ACHN (cell line): ENCODE measurements around the gene EDN1.
"Not testable (repeated sequence)": the region's sequence is repeated elsewhere in the genome, so short reads cannot be mapped to it uniquely, and the experiment has no call there.

Experiments used
- DNase-seq: peaks from one replicate; pipeline ENCODE4 v3.0.0-alpha.2; 2015
- in situ Hi-C: cut with HindIII; loops from 2 replicates; pipeline ENCODE4 v1.10.0; 2017; ENCODE audit warnings: low sequenced_read_pairs, low pct_ligation_motif_present, low pct_unique_long_range_greater_than_20kb

EDN1 gene

DNA sequence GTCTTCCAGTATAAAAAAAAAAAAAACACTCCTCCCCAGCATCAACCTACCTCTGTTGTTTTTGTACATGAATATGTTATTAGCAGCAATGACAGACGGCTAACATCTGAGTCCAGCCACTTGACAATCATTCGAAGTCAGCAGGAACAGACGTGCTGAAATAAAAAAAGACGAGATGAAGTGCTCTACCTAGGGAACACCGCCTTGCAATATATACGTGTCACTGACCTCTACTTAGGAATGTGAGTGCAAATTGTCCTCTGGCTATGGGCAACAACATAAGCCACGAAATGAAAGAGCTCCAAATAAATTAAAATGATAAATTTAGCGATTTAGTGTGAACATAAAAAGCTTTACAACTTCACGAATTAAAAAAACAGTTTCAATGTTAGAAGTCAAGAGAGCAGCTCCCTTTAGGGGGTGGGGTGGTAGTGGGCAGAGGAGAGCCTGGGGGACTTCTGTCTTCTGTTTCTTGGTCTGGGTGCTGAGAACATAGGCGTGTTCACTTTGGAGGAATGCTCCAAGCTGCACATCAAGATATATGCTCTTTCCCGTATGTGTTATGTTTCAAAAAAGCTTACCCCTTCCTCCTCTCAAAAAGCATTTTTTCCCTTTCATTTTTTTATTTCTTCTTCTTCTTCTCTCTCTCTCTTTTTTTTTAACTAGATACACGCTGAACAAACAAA lies 23.3 kb downstream of the EDN1 start:
- in situ Hi-C loops = no loop called here
- no peak for DNase-seq

DNA sequence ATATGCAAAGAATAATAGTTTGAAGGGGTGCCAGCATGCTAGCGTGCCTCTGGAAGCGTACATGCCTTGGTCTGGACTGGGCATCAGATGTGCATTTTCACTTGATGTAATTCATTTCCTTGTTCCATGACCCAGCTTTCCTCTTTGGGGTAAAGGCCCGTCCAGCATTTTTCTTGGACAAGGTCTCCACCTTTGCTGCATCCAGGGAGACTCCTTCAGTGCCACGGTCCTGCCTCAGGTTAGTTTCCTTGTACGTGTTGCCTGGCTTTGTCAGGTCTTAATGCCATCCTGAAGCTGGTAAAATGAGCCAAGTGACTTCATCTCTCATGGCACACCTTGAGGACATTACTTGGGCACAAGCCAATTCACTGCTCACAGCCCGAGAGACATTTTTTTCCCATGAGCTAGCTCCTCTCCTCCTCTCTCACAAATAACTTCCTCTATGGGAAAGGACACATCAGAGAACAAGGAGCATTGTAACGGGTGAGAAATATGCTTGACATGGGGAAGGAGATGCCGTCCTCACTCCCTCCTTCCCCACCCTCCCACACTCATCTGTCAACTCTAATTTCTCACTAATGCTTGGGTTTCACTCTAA lies 23.9 kb downstream of the EDN1 start:
- in situ Hi-C loops = no loop called here
- no peak for DNase-seq

DNA sequence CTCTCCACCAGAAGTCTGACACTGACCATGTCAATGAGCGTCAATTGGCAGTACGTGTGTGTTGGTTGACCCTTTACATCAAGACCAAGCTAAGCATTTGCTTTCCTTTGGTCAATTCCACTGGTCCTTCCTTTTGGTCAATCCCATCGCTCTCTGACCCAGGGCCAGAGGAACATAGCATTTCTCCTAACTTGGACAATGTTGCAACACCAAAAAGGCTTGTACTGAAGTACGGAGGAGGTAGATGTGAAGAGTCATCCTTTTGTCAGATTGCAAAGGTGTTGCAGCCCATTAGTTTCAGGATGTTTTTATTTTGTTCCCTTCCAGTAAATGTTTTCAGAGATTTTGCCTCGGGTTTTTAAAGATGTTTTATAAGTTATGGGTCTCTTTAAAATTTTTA lies 24.6 kb downstream of the EDN1 start:
- in situ Hi-C loops = no loop called here
- no peak for DNase-seq

DNA sequence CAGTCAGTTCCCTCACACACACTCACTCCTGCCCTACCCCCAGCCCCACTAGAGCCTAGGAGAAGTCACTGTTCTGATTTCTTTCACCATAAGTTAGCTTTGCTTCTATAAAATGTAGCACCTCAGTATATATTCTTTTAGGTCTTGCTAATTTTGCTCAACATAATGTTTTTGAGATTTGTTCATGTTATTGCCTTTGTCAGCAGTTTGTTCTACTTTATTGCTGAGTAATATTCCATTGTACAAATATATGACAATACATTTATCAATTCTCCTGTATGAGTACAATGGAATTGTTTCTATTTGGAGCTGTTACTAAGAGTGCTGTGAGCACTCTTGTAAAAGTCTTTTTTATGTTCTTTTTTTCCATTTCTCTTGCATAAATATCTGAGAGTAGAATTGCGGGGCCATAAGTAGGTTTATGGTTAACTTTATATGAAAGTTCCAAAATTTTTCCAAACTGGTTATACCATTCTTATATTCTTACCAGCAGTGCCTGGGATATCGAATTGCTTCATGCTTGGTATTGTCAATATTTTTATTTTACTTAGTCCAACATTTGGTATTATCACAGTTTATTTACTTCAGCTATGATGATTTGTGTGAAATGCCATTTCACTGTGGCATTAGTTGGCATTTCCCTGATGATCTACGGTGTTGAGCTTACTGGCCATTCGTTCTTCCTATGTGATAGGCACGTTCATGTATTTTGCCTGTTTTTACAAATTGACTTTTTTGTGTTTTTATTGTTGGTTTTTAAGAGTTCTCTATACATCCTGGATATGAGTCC lies 25.3 kb downstream of the EDN1 start:
- in situ Hi-C loops = no loop called here
- no peak for DNase-seq

DNA sequence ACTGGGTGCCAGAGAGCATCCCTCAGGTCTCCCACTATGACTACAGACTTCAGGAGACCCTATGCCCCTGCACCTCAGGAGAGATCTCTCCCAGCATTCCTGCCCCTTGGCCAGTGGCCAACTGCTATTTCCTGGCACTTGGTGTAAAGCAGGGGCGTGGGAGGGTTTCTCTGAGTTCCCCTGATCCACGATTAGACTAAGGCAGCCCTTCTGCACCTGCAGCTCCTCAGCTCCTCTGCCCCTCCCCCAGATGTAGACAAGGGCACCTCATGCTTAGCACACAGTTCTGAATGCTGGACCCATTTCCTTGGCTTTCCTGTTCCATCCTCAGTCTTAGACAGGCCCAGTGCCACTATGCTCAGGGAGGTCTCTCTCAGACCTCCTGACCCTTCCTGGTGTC lies 28.6 kb downstream of the EDN1 start:
- DNase-seq = no peak
- in situ Hi-C loops = no loop called here

DNA sequence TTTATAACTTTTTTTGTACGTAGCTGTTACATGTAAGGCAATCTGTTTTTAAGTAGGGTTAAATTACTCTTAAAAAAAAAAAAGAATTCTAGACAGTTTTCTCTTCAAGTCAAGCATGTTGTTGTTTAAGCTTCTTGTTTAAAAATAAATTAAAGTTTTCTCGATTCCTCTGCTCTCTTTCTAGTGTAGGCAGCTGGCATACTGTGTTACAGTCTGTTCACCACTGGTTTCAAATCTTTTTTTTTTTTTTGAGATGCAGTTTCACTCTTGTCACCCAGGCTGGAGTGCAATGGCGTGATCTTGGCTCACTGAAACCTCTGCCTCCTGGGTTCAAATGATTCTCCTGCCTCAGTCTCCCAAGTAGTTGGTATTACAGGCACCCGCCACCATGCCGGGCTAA lies 29.9 kb downstream of the EDN1 start:
- in situ Hi-C loops, DNase-seq: not testable (repeated sequence)

DNA sequence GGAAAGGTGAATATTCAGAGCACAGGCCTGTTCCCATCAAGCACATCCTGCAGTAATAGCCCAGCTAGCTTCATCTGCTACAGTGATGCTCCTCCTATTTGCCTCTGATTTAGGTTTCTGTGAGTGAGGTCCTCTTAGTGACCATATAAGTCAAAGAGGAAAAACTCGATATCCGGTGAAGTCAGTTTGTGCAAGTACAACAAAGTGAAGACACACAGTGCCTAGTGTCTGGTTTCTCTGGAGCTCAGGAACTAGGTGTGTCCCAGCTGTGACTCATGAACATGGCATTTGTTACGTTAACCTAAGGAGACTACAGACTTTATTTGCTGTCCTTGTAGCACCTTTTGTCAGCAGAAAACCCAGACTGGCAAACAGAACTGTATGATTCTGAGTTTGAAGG lies 33.9 kb downstream of the EDN1 start:
- in situ Hi-C loops = no loop called here
- peak; percentile 32 for DNase-seq

DNA sequence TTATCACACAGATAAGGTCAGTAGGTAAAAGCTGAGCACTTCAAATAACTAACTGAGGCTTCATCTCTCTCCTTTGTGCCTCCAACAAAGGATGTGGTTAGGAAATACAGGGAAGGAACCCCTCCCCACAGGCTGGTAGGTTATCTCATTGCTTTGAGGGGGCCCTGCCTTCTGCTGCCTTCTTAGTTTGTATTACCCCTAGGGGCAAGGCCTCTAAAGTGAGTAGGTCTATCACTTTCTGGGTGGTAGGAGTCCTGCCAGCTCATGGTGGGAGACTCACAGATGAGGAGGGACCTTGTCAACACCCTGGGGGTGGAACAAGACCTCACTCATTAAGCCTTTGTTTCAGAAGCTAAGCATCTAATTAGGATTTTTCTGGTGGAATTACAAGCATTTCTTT lies 34.6 kb downstream of the EDN1 start:
- in situ Hi-C loops = no loop called here
- DNase-seq = no peak

DNA sequence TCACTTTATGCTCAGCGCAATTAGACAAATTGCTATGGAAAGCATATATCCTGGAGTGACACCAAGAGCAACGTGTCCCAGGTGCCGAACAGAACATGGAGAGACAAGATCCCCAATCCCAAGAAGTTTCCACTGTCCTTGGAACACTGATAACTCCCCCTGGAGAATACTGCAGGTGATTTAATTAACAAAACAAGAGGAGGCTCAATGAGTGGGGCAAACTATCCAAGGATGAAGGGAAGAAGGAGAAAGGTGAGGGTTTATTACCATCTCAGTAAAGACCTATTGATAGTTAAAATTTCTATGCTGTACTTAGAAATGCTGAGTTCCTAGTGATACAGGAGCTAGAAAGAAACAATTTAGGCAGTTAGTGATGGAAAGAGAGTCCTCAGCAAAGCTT lies 35.7 kb downstream of the EDN1 start:
- DNase-seq = no peak
- in situ Hi-C loops = no loop called here

DNA sequence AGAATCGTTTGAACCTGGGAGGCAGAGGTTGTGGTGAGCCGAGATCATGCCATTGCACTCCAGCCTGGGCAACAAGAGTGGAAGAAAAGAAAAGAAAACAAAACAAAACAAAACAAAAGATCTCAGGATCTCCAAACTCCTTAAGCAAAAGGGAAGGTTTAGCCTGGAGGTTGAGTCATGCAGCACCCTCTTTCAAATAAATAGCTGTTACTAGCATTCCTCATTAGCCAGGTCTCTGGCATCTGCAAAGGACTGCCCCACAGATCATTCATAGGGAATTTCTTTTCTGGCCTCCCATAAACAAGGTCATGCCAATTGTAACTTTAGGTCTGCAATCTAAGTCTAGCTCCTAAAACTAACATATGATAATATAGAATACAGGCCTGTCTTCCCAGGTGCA lies 37.2 kb downstream of the EDN1 start:
- in situ Hi-C loops = no loop called here
- DNase-seq = no peak

DNA sequence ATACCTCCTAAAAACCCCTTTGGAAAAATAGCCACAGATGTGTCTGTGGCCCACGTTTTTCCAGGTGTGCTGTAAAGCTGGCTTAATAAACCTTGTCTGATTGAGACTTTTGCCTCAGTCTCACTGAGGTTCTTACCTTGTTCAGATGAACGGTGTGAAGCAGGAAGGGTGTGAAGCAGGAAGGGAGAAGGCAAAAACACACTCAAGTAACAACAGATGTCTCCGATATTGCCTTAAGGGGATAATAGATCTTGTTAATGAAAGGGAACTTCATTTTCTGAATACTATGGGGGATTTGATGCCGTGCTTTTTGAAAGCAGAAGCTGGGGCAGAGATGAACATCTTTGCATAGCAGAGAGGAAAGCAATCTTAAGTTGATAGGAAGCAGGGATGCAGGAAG lies 37.8 kb downstream of the EDN1 start:
- in situ Hi-C loops = no loop called here
- DNase-seq = no peak

DNA sequence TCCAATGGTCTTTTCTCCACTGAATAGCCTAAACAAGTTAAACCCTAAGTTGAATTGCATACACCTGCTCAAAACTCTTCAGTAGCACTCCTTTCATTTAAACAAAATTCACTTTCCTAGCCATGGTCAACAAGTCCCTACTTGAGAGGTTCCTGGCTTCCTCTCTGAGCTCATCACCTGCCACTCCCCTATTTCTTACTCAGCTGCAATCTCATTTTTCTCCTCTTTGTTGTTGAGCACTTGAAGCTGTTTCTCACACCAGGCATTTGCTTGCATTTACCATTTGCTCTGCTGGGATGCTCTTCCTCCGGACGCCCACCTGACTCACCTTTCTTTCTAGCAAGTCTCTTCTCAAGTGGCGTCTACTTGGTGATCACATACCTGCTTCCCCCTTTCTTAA lies 38.5 kb downstream of the EDN1 start:
- in situ Hi-C loops = no loop called here
- DNase-seq = no peak

DNA sequence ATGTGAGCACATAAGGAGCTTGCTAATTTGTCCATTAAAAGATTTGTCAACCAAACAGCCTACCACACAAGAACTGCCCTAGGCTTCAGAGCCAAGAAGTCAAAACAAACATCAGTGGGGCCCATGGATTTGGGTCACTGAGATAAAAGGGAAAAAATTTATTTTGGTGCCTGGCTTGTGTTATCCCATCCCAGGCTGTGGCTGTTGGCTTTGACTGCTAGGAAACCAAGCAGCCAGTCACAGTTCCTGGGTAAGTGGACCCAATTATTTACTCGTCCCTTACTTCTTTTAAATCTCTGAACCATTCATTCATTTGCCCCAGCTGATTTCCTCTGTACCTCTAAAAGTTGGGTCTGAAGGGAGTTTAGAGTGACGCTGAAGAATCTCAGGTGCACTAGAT lies 41.3 kb downstream of the EDN1 start:
- DNase-seq = no peak
- in situ Hi-C loops = no loop called here

DNA sequence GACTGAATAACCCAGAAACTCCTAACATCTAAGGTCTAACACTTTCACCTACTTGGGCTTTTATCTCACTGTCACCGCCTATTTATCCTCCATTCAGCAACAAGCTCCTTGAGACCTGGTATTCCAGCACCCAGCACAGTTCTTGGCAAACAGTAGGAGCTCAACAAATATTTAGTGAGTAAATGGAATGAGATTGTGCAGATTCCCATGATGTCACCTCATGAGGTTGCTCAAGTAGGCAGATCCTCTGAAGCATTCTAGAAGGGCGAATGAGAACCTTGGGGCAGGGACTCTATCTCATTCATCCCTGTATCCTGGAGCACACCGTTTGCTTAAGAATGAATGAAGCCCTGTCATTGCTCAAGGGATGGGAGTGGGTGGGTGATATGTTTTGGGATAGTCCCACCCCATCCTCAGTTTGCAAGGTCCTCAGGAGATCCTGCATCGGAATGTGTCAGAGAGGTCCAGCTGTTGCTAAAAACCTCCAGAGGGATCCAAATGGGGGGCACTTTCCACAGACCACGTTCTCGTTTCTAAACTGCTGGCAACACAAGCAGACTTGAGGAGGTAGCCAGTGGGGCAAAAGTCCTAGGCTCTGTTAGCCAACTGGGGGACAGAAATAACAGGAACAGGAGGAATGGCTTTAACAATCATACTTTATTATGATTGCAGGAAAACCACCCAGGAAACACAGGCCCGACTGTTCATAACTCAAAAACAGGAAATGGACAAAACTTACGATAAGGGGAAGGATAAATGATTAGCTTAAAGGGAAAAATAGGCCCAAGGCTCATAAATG lies 42.0 kb downstream of the EDN1 start:
- no peak for DNase-seq
- in situ Hi-C loops = no loop called here

DNA sequence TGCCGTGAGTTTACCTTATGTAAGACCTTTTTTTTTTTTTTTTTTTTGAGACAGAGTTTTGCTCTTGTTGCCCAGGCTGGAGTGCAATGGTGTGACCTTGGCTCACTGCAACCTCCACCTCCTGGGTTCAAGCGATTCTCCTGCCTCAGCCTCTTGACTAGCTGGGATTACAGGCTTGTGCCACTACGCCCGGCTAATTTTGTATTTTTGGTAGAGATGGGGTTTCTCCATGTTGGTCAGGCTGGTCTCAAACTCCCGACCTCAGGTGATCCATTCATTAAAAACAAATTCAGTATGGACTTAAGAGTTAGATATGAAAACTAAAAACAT lies 42.6 kb downstream of the EDN1 start:
- in situ Hi-C loops, DNase-seq: not testable (repeated sequence)

DNA sequence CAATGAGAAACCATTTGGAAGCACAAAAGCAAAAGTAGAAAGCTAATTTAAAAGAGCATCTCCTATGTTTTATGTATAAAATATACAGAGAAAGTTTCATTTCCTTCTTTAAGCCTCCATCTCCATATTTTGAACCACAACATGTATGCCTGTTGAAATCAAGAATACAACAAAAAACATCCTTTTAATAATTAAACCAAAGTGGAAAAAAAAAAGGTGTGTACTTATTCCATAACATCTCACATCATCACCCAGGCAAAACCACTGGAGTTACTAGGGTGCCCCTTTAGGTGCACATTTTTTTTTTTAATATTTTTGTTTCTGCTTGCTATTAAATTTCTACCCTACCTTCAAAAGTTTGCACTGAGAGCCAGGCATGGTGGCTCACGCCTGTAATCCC lies 43.0 kb downstream of the EDN1 start:
- in situ Hi-C loops = no loop called here
- no peak for DNase-seq

DNA sequence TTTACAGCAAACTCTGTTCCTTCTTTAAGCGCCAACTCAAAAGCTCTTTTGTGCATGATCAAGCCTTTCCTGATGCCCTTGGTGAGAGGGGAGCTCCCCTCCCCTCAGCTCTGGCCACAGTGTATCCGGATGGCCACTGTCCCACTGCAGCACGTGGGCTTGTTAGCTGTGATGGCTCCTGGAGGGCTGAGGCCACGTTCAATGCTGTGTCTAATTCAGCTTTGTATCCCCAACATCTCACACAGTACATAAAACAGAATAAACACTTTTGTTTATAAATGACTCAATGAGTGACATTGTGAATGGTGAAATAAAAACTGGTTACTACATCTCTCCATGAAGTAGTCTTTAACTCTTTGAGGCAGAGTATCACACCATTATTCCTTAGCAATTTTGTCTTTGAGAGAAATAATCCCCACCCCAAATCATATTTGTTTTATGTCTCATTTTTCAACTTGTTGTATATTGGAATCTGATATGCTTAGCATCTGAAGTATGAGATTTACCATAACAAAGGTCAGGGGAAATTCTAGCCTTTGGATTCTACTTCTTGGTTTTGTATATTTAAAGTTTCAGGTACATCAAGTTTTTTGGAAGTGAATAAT lies 44.5 kb downstream of the EDN1 start:
- in situ Hi-C loops = no loop called here
- DNase-seq = no peak

DNA sequence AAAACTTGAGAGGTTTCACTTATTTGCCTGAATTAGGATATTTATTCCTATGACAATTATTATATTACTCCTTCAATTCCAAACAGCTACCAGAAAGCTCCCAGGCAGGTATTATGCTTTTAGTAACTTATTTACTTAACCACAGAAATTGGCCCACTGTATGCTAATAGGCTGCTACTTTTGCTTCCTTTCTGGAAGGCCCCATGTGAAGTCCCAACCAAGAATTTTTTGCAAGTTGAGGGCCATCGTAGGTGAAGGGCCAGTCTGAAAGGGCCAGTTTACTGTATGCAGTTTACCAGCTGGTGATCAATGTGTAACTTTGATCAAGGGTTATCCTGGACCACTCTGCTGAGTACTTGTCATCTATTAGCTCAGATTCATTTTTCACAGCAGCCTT lies 45.0 kb downstream of the EDN1 start:
- DNase-seq = no peak
- in situ Hi-C loops = no loop called here

DNA sequence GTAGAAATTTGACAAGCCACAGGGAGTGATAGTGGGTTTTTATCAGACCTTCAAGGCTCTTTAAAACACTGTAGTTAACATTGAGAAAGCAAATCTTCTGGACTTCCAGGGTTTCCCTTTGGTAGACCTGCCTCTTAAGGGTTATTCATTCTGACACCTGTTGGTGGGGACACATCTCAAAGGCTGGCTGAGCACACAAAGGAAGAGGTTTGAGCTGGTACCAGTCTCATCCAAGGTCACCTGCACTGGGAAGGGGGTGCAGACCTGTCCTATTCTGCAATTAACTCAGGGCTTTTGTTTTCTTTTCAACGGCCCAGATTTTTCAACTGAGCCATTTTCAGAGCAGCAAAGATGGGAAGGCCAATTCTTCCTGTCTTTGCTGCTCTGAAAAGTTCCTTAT lies 45.6 kb downstream of the EDN1 start:
- DNase-seq = no peak
- in situ Hi-C loops = no loop called here
